ENCODE measurements around the gene UFSP1.

The UFSP1 gene

DNA sequence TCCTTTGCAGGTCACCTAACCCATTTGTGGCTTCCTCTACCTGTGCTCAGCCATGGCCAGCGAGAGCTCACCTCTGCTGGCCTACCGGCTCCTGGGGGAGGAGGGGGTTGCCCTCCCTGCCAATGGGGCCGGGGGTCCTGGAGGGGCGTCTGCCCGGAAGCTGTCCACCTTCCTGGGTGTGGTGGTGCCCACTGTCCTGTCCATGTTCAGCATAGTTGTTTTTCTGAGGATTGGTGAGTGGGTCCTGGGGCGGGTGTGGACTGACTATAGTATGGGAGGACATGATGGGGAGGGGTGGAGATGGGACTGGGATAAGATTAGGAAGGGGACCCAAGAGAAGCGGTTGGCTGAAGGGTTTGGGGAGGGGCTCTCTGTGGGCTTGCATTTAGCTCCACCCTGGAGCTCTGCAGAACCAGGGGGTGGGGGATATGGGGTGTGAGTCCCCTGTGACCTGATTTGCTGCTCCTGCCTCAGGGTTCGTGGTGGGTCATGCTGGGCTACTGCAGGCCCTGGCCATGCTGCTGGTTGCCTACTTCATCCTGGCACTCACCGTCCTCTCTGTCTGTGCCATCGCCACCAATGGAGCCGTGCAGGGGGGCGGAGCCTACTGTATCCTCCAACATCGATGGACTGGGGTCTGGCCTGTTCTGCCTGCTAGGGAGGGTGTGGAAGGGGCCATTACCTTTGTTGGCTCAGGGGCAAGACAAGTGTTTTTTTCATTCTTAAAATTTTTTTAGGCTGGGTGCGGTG is 35.2 kb downstream of the UFSP1 start:
- DNase-seq = no peak

DNA sequence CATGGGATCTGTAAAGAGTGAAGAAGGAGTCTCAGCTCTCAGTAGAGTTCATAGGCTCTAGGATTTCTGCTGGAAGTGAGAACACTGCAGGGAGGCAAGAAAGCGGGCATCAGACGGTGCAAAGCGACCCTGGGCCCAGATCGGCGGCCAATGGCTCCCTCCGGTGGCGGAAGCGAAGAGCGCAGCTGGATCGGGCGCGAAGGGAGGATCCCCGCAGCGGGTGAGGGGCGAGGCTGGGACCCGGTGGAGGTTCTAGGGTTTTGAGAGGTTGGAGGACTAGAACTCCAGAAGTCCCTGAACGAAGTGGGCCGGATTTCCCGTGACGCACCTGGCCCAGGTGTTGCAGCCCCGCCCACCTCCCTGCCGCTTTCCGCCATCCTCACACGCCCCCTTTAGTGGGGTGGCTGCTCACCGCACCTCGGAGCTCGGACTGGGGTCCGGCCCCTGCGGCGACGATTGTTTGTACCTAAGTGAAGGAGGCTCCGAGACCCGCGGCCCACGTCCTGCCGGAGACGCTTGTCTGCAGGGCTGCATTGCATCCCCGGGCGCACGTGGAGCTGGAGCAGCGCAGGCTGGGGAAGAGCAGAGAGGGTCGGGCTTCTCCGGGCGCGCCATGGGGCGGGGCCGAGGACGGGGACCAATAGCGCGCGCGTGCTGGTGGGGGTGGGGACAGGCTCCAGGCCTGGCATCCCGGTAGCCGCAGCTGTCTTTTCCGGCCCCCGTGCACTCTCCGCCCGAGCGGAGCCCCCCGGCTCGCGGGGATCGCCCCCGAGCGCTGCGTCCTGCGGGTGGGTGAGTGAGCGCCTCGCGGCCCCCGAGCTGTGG is 37.3 kb downstream of the UFSP1 start, which contains the start of gene SLC12A9:
TSS of gene SLC12A9 (plus strand) at position 666 of the 825 bp plus-strand sequence. CDS start 1,485 bp downstream, outside the sequence.
- peak; percentile 81 to 83 for DNase-seq

DNA sequence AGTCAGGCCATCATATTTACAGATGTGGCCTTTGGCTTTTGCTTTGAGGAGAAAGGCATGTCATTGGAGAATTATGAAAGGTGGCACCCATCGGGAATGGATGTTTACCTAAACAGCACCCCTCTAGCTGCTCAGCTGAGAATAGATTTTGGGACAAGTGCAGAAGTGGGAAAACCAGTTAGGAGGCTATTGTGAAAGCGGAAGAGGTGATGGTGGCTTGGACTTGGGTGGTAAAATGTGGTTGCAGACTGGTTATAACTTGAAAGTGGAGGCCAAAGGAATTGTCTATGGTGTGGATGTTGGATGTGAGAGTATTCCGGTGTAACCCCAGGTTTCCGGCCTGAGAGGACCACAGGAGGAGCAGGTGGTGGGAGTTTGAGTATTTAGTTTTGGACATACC is 42.2 kb downstream of the UFSP1 start:
- no peak for DNase-seq

DNA sequence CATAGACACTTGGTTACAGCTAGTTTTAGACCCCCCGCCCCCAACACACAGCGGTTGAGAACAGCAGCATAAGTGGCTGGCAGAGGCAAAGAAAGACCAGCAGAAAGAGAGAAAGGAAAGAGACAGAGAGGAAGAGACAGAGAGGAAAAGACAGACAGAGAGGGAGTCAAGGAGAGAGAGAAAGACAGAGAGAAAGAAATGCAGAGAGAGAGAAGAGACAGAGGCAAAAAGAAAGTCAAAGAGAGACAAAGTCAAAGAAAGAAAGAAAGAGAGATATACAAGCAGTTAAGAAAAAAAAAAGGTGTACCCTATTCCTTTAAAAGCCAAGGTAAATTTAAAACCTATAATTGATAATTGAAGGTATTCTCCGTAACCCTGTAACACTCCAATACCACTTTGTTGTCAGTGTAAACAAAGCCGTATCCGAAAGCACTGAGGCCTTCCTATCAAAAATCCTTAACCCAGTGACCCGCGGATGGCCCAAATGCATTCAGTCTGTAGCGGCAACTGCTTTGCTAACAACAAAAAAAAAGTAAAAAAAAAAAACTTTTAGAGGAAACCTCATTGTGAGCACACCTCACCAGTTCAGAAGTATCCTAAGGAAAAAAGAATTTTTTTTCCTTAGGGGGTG is 48.9 kb downstream of the UFSP1 start:
- DNase-seq = no peak

DNA sequence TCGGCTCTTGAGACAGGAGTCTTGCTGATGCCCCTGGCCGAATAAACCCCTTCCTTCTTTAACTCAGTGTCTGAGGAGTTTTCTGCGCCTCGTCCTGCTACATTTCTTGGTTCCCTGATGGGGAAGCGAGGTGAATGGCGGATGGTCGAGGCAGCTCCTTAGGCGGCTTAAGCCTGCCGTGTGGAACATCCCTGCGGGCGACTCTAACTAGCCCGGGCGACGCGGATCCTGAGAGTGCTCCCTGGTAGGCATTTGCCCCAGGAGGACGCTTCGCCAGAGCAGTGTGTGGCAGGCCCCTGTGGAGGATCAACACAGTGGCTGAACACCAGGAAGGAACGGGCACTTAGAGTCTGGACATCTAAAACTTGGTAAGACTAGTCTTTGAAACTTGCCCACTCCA is 50.2 kb downstream of the UFSP1 start:
- DNase-seq = no peak
